H1 (cell line): ENCODE measurements around the gene CACNB4. TPM values are rescaled to one million over a fixed set of nuclear protein-coding genes. Genes with fewer than 3 reads are reported as not detected.

Experiments used
- CTCF ChIA-PET: fragments of 300-600 bp; sonication (Branson Sonifier 250); formaldehyde crosslinking; loops from one replicate; lab custom pipeline; 2021; ENCODE audit not compliant: partially characterized antibody; lab: Charles Lee
- POLR2A ChIA-PET: fragments of 300-600 bp; sonication (Branson Sonifier 250); formaldehyde crosslinking; loops from one replicate; lab custom pipeline; 2021; ENCODE audit warnings: inconsistent platforms; ENCODE audit not compliant: partially characterized antibody; lab: Charles Lee
- DNase-seq, 2 experiments: peaks; one replicate each; pipeline versions ENCODE4 v3.0.0 to v3.0.0-alpha.2; 2010 to 2022; ENCODE audit warnings: low spot score in 2 of 2, low read depth in 1 of 2, mixed read lengths in 1 of 2
- FAIRE-seq: peaks from 2 replicates; lab custom pipeline; 2011; peaks lifted over from hg19 to GRCh38; lab: Jason Lieb, UNC
- H2AFZ ChIP-seq: 2 replicates; pipeline ENCODE4 v1.8.1; 2012; ENCODE audit warnings: low read length, inconsistent platforms
- H2AK5ac ChIP-seq: 2 replicates; pipeline ENCODE4 v1.6.1; 2013; ENCODE audit warnings: low read depth, low read length
- H2BK120ac ChIP-seq: replicated peaks from 2 replicates; pipeline ENCODE3; 2013; ENCODE audit warnings: low read depth, low read length, inconsistent platforms
- H2BK12ac ChIP-seq: 2 replicates; pipeline ENCODE4 v1.6.1; 2013; ENCODE audit warnings: low read depth, low read length
- H2BK15ac ChIP-seq: 2 replicates; pipeline ENCODE4 v1.6.1; 2013; ENCODE audit warnings: low read length
- H2BK20ac ChIP-seq: 2 replicates; pipeline ENCODE4 v1.6.1; 2013; ENCODE audit warnings: low read length
- H2BK5ac ChIP-seq: 2 replicates; pipeline ENCODE4 v1.6.1; 2013; ENCODE audit warnings: low read depth, low read length
- H3K14ac ChIP-seq: 2 replicates; pipeline ENCODE4 v1.6.1; 2013; ENCODE audit warnings: inconsistent platforms; ENCODE audit not compliant: insufficient read length
- H3K18ac ChIP-seq: 2 replicates; pipeline ENCODE4 v1.6.1; 2013; ENCODE audit warnings: low read length; ENCODE audit errors: extremely low read depth
- H3K23ac ChIP-seq: 2 replicates; pipeline ENCODE4 v1.6.1; 2013; ENCODE audit warnings: inconsistent platforms; ENCODE audit not compliant: insufficient read length
- H3K23me2 ChIP-seq: 2 replicates; pipeline ENCODE4 v1.6.1; 2013; ENCODE audit warnings: low read depth, low read length
- H3K27ac ChIP-seq: 2 replicates; pipeline ENCODE4 v1.6.1; 2011; ENCODE audit warnings: low read depth, low read length, inconsistent platforms
- H3K27me3 ChIP-seq, 4 experiments: replicated peaks in 1 of 4; 1 replicate in 1 of 4; 2 replicates in 3 of 4; pipeline versions ENCODE4 v1.6.1 to v1.8.1; 2011 to 2013; ENCODE audit warnings: low read length in 3 of 4, mild to moderate bottlenecking in 3 of 4, inconsistent platforms in 2 of 4, mixed read lengths in 2 of 4, moderate library complexity in 1 of 4; ENCODE audit not compliant: control insufficient read depth in 3 of 4, insufficient read depth in 3 of 4; ENCODE audit errors: extremely low read depth in 1 of 4
- H3K36me3 ChIP-seq, 4 experiments: 2 replicates each; pipeline versions ENCODE4 v1.6.1 to v1.8.1; 2011 to 2013; ENCODE audit warnings: mild to moderate bottlenecking in 4 of 4, low read length in 3 of 4, moderate library complexity in 2 of 4, control low read depth in 1 of 4, inconsistent platforms in 1 of 4; ENCODE audit not compliant: insufficient read depth in 4 of 4, control insufficient read depth in 2 of 4
- H3K4ac ChIP-seq: replicated peaks from 2 replicates; pipeline ENCODE3; 2013; ENCODE audit warnings: low read length, low read depth, mixed read lengths, inconsistent platforms; ENCODE audit not compliant: insufficient read length
- H3K4me1 ChIP-seq, 4 experiments: replicated peaks in 1 of 4; 1 replicate in 1 of 4; 2 replicates in 3 of 4; pipeline versions ENCODE4 v1.6.1 to v1.8.1; 2011 to 2013; ENCODE audit warnings: low read length in 3 of 4, inconsistent platforms in 2 of 4, mixed read lengths in 1 of 4; ENCODE audit not compliant: insufficient read depth in 4 of 4, control insufficient read depth in 3 of 4
- H3K4me2 ChIP-seq, 2 experiments: 2 replicates each; pipeline versions ENCODE4 v1.6.1 to v1.8.1; 2011 to 2013; ENCODE audit warnings: low read depth in 2 of 2, low read length in 2 of 2, control low read depth in 1 of 2, inconsistent platforms in 1 of 2, mild to moderate bottlenecking in 1 of 2; ENCODE audit not compliant: insufficient read depth in 1 of 2
- H3K4me3 ChIP-seq, 4 experiments: fragments of 200-600, 300-600 bp in 1 of 4; sonication (generic), shearing (Covaris generic), sonication (Bioruptor Twin) in 1 of 4; 2 replicates each; pipeline versions ENCODE4 v1.5.1 to v1.8.1; 2011 to 2016; ENCODE audit warnings: low read length in 4 of 4, low read depth in 3 of 4, control low read depth in 2 of 4, inconsistent platforms in 2 of 4, mild to moderate bottlenecking in 2 of 4, mixed read lengths in 1 of 4, moderate library complexity in 1 of 4; ENCODE audit not compliant: insufficient read depth in 2 of 4; ENCODE audit errors: extremely low read depth in 1 of 4
- H3K56ac ChIP-seq: replicated peaks from 2 replicates; pipeline ENCODE3; 2013; ENCODE audit warnings: low read depth, mild to moderate bottlenecking, mixed read lengths, low read length, inconsistent platforms; ENCODE audit not compliant: insufficient read length
- H3K79me1 ChIP-seq: 2 replicates; pipeline ENCODE4 v1.6.1; 2013; ENCODE audit warnings: low read depth, low read length, control low read depth
- H3K79me2 ChIP-seq, 2 experiments: 2 replicates each; pipeline versions ENCODE4 v1.6.1 to v1.8.1; 2012 to 2013; ENCODE audit warnings: low read length in 2 of 2, mild to moderate bottlenecking in 2 of 2, inconsistent platforms in 1 of 2; ENCODE audit not compliant: insufficient read depth in 2 of 2, control insufficient read depth in 1 of 2
- H3K9ac ChIP-seq, 4 experiments: replicated peaks in 1 of 4; 1 replicate in 1 of 4; 2 replicates in 3 of 4; pipeline versions ENCODE4 v1.6.1 to v1.8.1; 2011 to 2013; ENCODE audit warnings: low read depth in 3 of 4, low read length in 3 of 4, control low read depth in 2 of 4, mild to moderate bottlenecking in 2 of 4, moderate library complexity in 2 of 4, inconsistent platforms in 1 of 4; ENCODE audit errors: extremely low read depth in 1 of 4
- H3K9me3 ChIP-seq, 2 experiments: 2 replicates each; pipeline versions ENCODE4 v1.6.1 to v1.8.1; 2012 to 2013; ENCODE audit warnings: mild to moderate bottlenecking in 2 of 2, moderate library complexity in 2 of 2, control low read depth in 1 of 2, inconsistent platforms in 1 of 2, low read depth in 1 of 2, low read length in 1 of 2, mixed read lengths in 1 of 2; ENCODE audit not compliant: insufficient read depth in 2 of 2
- H4K20me1 ChIP-seq, 2 experiments: replicated peaks in 1 of 2; 2 replicates each; pipeline versions ENCODE3 to v1.8.1; 2011 to 2013; ENCODE audit warnings: inconsistent platforms in 2 of 2, low read length in 2 of 2, mild to moderate bottlenecking in 1 of 2; ENCODE audit not compliant: insufficient read depth in 2 of 2, control insufficient read depth in 1 of 2
- H4K5ac ChIP-seq: 2 replicates; pipeline ENCODE4 v1.6.1; 2013; ENCODE audit warnings: low read length, low read depth, mixed read lengths, inconsistent platforms; ENCODE audit not compliant: insufficient read length
- H4K8ac ChIP-seq: 2 replicates; pipeline ENCODE4 v1.8.0; 2013; ENCODE audit warnings: mild to moderate bottlenecking, moderate library complexity, low read length, inconsistent platforms; ENCODE audit not compliant: insufficient read depth; ENCODE audit errors: extremely low read depth
- H4K91ac ChIP-seq: replicated peaks from 2 replicates; pipeline ENCODE3; 2013; ENCODE audit warnings: low read length, mixed read lengths, inconsistent platforms; ENCODE audit not compliant: insufficient read length
- BRCA1 ChIP-seq: IDR thresholded peaks from 2 replicates; pipeline ENCODE4 v1.6.1; 2012; ENCODE audit warnings: low read depth, low read length, improper control_type of control experiment
- CBX8 ChIP-seq: fragments of 300-800, 300-1000 bp; sonication (generic); IDR thresholded peaks from 2 replicates; pipeline ENCODE4 v1.7.1; 2016; ENCODE audit warnings: low read depth, low read length, borderline replicate concordance
- CEBPB ChIP-seq: IDR thresholded peaks from 2 replicates; pipeline ENCODE4 v1.6.1; 2012; ENCODE audit warnings: low read depth, low read length
- KDM4A ChIP-seq: IDR thresholded peaks from one replicate; pipeline ENCODE4 v1.7.1; 2012; ENCODE audit warnings: low read depth, mild to moderate bottlenecking, moderate library complexity, low read length, inconsistent platforms; ENCODE audit not compliant: severe bottlenecking
- RXRA ChIP-seq: IDR thresholded peaks from 2 replicates; pipeline ENCODE4 v1.6.1; 2011; ENCODE audit warnings: low read depth, mild to moderate bottlenecking, low read length, moderate library complexity; ENCODE audit not compliant: insufficient read depth
- SIRT6 ChIP-seq: IDR thresholded peaks from one replicate; pipeline ENCODE4 v1.7.1; 2012; ENCODE audit warnings: low read length, inconsistent platforms
- WGBS, 2 experiments: shearing (Covaris generic) in 1 of 2; methylation state at CpG; one replicate each; pipeline versions ENCODE4 v1.1.6 to v1.1.7; 2013 to 2015; ENCODE audit warnings: low lambda C conversion rate in 2 of 2, mixed read lengths in 2 of 2, inconsistent platforms in 1 of 2, low coverage in 1 of 2, missing lambda C conversion rate in 1 of 2; ENCODE audit not compliant: insufficient replicate concordance in 2 of 2, insufficient coverage in 1 of 2, insufficient read length in 1 of 2; ENCODE audit errors: extremely low coverage in 1 of 2, missing lambda C conversion rate in 1 of 2; 5-methylcytosine and 5-hydroxymethylcytosine counted together
- polyA plus RNA-seq, 7 experiments: library from polyadenylated mRNA; depleted of rRNA in 3 of 7; stranded (reverse) in 5 of 7; unstranded in 2 of 7; fragments of >200 nt in 5 of 7; fragments of 200-250 nt in 2 of 7; gene quantifications; 1 replicate in 5 of 7; 2 replicates in 1 of 7; 4 replicates in 1 of 7; pipeline versions ENCODE4 v1.2.1 to v1.2.3, GENCODE V29; 2011 to 2013; ENCODE audit warnings: missing spikeins in 2 of 7, mixed read lengths in 2 of 7
- total RNA-seq: library from RNA; stranded (reverse); fragmentation: NEBNext Ultra II Directional; extraction: Animal tissue kit (Norgen Biotek cat#: 25700); gene quantifications from 2 replicates; pipeline ENCODE4 v1.2.1, GENCODE V29; 2021

The CACNB4 gene
- total and polyA plus RNA-seq, 2 of the 8 experiments (the other 6 are each of a cell fraction or from before 2014, with no cell fraction given) = 2.0 to 4.0 TPM

DNA sequence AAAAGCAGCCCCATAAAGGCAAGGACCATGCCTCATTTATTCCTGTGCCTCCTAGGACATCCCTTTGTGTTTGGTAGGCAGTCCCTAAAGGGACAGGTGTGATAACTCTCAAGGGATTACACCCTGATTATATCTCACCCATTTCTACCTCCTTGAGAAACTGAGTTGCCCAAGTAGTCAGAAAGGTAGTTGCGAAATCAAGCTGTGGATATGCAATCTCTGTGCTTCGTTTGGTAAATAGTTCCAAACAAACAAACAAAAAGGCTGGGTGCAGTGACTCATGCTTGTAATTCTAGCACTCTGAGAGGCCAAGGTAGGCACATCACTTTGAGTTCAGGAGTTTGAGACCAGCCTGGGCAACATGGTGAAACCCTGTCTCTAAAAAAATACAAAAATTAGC is 170.5 kb downstream of the CACNB4 start:
- TF ChIP-seq SIRT6 = no peak
- no peak for TF ChIP-seq RXRA
- no peak for TF ChIP-seq BRCA1
- TF ChIP-seq CEBPB = peak; percentile 90
- TF ChIP-seq KDM4A = no peak
- TF ChIP-seq CBX8 = no peak
- ChIA-PET POLR2A (no interaction called here), CTCF (interaction anchor here (1.0 to 2.3 kb wide), 6 partner anchors 11 to 70 kb away, joined by 3 to 8 read pairs (median 4); no protein-coding TSS in a partner anchor)
- H3K56ac ChIP-seq = no peak overlapping the region
- no peaks in the 10 kb centered on the region for H3K79me2 ChIP-seq
- H3K18ac ChIP-seq = no peak overlapping the region
- H4K8ac ChIP-seq = no peak overlapping the region
- H3K23ac ChIP-seq = no peak overlapping the region
- H3K14ac ChIP-seq = no peak overlapping the region
- no peak for FAIRE-seq
- H3K27me3 ChIP-seq = no peaks in the 10 kb centered on the region
- no peak for DNase-seq
- H3K9ac ChIP-seq = no peak overlapping the region
- no peaks in the 10 kb centered on the region for H3K79me1 ChIP-seq
- H3K23me2 ChIP-seq = no peaks in the 10 kb centered on the region
- H2BK120ac ChIP-seq = no peak overlapping the region
- no peak overlapping the region for H3K4ac ChIP-seq
- H3K4me3 ChIP-seq = no peak overlapping the region
- 86% methylated on average over 2 of the region's 2 CpGs; no CpG with 5 or more reads in 1 of the 2 experiments for WGBS, 2 experiments
- H2BK12ac ChIP-seq = no peak overlapping the region
- no peaks in the 10 kb centered on the region for H4K20me1 ChIP-seq
- no peak overlapping the region for H2BK20ac ChIP-seq
- H3K4me1 ChIP-seq = peaks cover 0 to 7% (median 0%) of the 10 kb centered on the region in 4 experiments; a peak in 2 of 7 replicates
- H3K27ac ChIP-seq = no peak overlapping the region
- H2AFZ ChIP-seq = no peak overlapping the region
- no peak overlapping the region for H4K5ac ChIP-seq
- H2BK5ac ChIP-seq = no peak overlapping the region
- H3K9me3 ChIP-seq = no peaks in the 10 kb centered on the region
- H2BK15ac ChIP-seq = no peak overlapping the region
- no peaks in the 10 kb centered on the region for H3K36me3 ChIP-seq
- H2AK5ac ChIP-seq = no peak overlapping the region
- no peak overlapping the region for H4K91ac ChIP-seq
- H3K4me2 ChIP-seq = no peak overlapping the region
